K562 (cell line): ENCODE measurements around the gene STARD6. TPM values are rescaled to one million over a fixed set of nuclear protein-coding genes. Genes with fewer than 3 reads are reported as not detected.
A peak's percentile ranks its signal among the peaks of the same experiment; 100 is the strongest.
"Not testable (repeated sequence)": the region's sequence is repeated elsewhere in the genome, so short reads cannot be mapped to it uniquely, and the experiment has no call there.

Experiments
- ATAC-seq: fragments of 200-7000 bp; cut with Tn5 transposase; 3 replicates; pipeline ENCODE4 v1.9.1; 2020; ENCODE audit warnings: moderate library complexity
- BruUV-seq: library from RNA; stranded (reverse); fragments of 400-500 nt; replicated peaks from 2 replicates; lab custom pipeline; 2021; lab: Mats Ljungman, UMichigan
- CTCF ChIA-PET: fragments of 300-600 bp; formaldehyde crosslinking; extraction: SDS; loops from one replicate; lab custom pipeline; 2021; ENCODE audit warnings: low intra/inter-chr PET ratio; lab: Yijun Ruan, JAX
- POLR2A ChIA-PET: fragments of 300-600, 350-650 bp; sonication (Branson Sonifier 250); formaldehyde crosslinking; extraction: SDS; loops from one replicate; lab custom pipeline; 2021; ENCODE audit warnings: antibody characterized with exemption, inconsistent platforms; lab: Yijun Ruan, JAX
- DNase-seq, 4 experiments: peaks; one replicate each; pipeline versions ENCODE4 v3.0.0 to v3.0.0-alpha.2; 2011 to 2018; ENCODE audit warnings: low spot score in 3 of 4, mixed read lengths in 3 of 4; ENCODE audit errors: extremely low read depth in 1 of 4
- FAIRE-seq: peaks from 2 replicates; lab custom pipeline; 2011; peaks lifted over from hg19 to GRCh38; lab: Jason Lieb, UNC
- H2AFZ ChIP-seq: 2 replicates; pipeline ENCODE4 v1.6.0; 2011; ENCODE audit warnings: low read depth, low read length, control low read depth, inconsistent platforms
- H3K27ac ChIP-seq: fragments of 200-600 bp; 3 replicates; pipeline ENCODE4 v1.8.0; 2011; ENCODE audit warnings: low read depth, mild to moderate bottlenecking, control low read depth, inconsistent platforms, low read length, moderate library complexity, mixed read lengths; ENCODE audit errors: extremely low read depth
- H3K27me3 ChIP-seq, 2 experiments: fragments of 300-600 bp in 1 of 2; 2 replicates in 1 of 2; 3 replicates in 1 of 2; pipeline versions ENCODE4 v1.6.0 to v1.8.0; 2011; ENCODE audit warnings: inconsistent platforms in 2 of 2, low read length in 2 of 2, mild to moderate bottlenecking in 1 of 2, mixed read lengths in 1 of 2, moderate library complexity in 1 of 2; ENCODE audit not compliant: control insufficient read depth in 2 of 2, insufficient read depth in 2 of 2
- H3K36me3 ChIP-seq: fragments of 300-600 bp; 3 replicates; pipeline ENCODE4 v1.8.0; 2011; ENCODE audit warnings: mild to moderate bottlenecking, low read length, inconsistent platforms; ENCODE audit not compliant: control insufficient read depth, insufficient read depth
- H3K4me1 ChIP-seq, 2 experiments: fragments of 200-600 bp in 1 of 2; replicated peaks in 1 of 2; 2 replicates in 1 of 2; 3 replicates in 1 of 2; pipeline versions ENCODE4 v1.5.1 to v1.8.0; 2011; ENCODE audit warnings: inconsistent platforms in 2 of 2, low read length in 2 of 2, mild to moderate bottlenecking in 1 of 2, mixed read lengths in 1 of 2, moderate library complexity in 1 of 2; ENCODE audit not compliant: control insufficient read depth in 2 of 2, insufficient read depth in 2 of 2
- H3K4me2 ChIP-seq: 2 replicates; pipeline ENCODE4 v1.6.1; 2011; ENCODE audit warnings: low read length, control low read depth, inconsistent platforms, mixed read lengths; ENCODE audit not compliant: insufficient read depth
- H3K4me3 ChIP-seq: fragments of 200-600 bp; sonication (generic), shearing (Covaris generic); 2 replicates; pipeline ENCODE4 v1.5.1; 2016; ENCODE audit warnings: control low read depth, inconsistent platforms
- H3K79me2 ChIP-seq: fragments of 200-600 bp; 3 replicates; pipeline ENCODE4 v1.8.0; 2011; ENCODE audit warnings: low read length, inconsistent platforms; ENCODE audit not compliant: control insufficient read depth, insufficient read depth
- H3K9ac ChIP-seq, 2 experiments: 2 replicates each; pipeline versions ENCODE4 v1.6.0 to v1.6.1; 2011; ENCODE audit warnings: low read depth in 2 of 2, low read length in 2 of 2, control low read depth in 1 of 2, inconsistent platforms in 1 of 2, mild to moderate bottlenecking in 1 of 2, mixed read lengths in 1 of 2; ENCODE audit not compliant: insufficient read depth in 1 of 2
- H3K9me1 ChIP-seq: one replicate; pipeline ENCODE4 v1.6.0; 2011; ENCODE audit warnings: inconsistent platforms, mild to moderate bottlenecking, low read length, moderate library complexity; ENCODE audit not compliant: control insufficient read depth, insufficient read depth
- H3K9me3 ChIP-seq: replicated peaks from 2 replicates; pipeline ENCODE4 v1.5.1; 2011; ENCODE audit warnings: low read depth, low read length, inconsistent platforms; ENCODE audit not compliant: control insufficient read depth, insufficient read depth
- H4K20me1 ChIP-seq: replicated peaks from 2 replicates; pipeline ENCODE4 v1.6.1; 2011; ENCODE audit warnings: low read length, inconsistent platforms, mixed read lengths; ENCODE audit not compliant: control insufficient read depth, insufficient read depth
- CEBPG ChIP-seq, 3 experiments: fragments of 200-800 bp in 1 of 3; sonication (Bioruptor generic) in 1 of 3; sonication (generic) in 1 of 3; formaldehyde crosslinking in 1 of 3; IDR thresholded peaks in 2 of 3; conservative IDR thresholded peaks in 1 of 3; 2 replicates each; pipeline versions ENCODE4 v1.6.1 to v1.8.0; 2016 to 2022; ENCODE audit warnings: missing compliant biosample characterization in 2 of 3, missing genetic modification characterization in 2 of 3, mild to moderate bottlenecking in 1 of 3, missing genetic modification reagents in 1 of 3
- EHMT2 ChIP-seq: fragments of 450-650 bp; IDR thresholded peaks from 2 replicates; pipeline ENCODE4 v1.6.1; 2018; ENCODE audit warnings: antibody characterized with exemption
- MIER1 ChIP-seq: fragments of 450-650 bp; IDR thresholded peaks from 2 replicates; pipeline ENCODE4 v1.6.1; 2016; ENCODE audit warnings: antibody characterized with exemption, mild to moderate bottlenecking, low read depth
- SNAPC5 ChIP-seq: fragments of 250-450 bp; sonication (Bioruptor Pico); IDR thresholded peaks from 2 replicates; pipeline ENCODE4 v1.8.0; 2021; ENCODE audit warnings: moderate library complexity, mild to moderate bottlenecking, inconsistent platforms
- XRCC3 ChIP-seq: fragments of 450-650 bp; IDR thresholded peaks from 2 replicates; pipeline ENCODE4 v1.6.1; 2017; ENCODE audit warnings: mild to moderate bottlenecking, moderate library complexity
- ZBTB26 ChIP-seq: fragments of 450-650 bp; formaldehyde crosslinking; IDR thresholded peaks from 2 replicates; pipeline ENCODE4 v1.4.0; 2022; ENCODE audit warnings: missing genetic modification characterization
- ZFX ChIP-seq: sonication (generic); formaldehyde crosslinking; IDR thresholded peaks from 2 replicates; pipeline ENCODE4 v1.8.0; 2022; ENCODE audit warnings: mild to moderate bottlenecking, missing genetic modification reagents, moderate library complexity
- WGBS: fragments of 100-300 bp; shearing (Covaris generic); methylation state at CpG from one replicate; pipeline ENCODE4 v1.1.6; 2016; ENCODE audit warnings: low coverage, mixed read lengths; ENCODE audit not compliant: insufficient coverage; ENCODE audit errors: missing lambda C conversion rate; 5-methylcytosine and 5-hydroxymethylcytosine counted together
- in situ Hi-C: fragments of 300-500 bp; cut with MboI; formaldehyde crosslinking; loops from 4 replicates; pipeline ENCODE4 v1.15.0; 2018; ENCODE audit warnings: inconsistent platforms, mixed read lengths
- intact Hi-C: fragments of 100-400 bp; cut with micrococcal nuclease; formaldehyde crosslinking; loops from 2 replicates; pipeline ENCODE4 v1.14.2; 2022
- polyA plus RNA-seq, 8 experiments: library from polyadenylated mRNA; depleted of rRNA in 4 of 8; stranded (reverse) in 5 of 8; unstranded in 3 of 8; fragments of >200 nt; fragmentation: Nextera tagmentation in 2 of 8; fragmentation: Illumina TruSeq in 1 of 8; extraction: Ambion mirVana in 2 of 8; extraction: Trizol in 1 of 8; gene quantifications; 2 replicates each; pipeline versions ENCODE4 v1.2.1 to v1.2.3, GENCODE V29; 2011 to 2014; ENCODE audit warnings: inconsistent platforms in 1 of 8, missing spikeins in 1 of 8
- total RNA-seq, 7 experiments: library from RNA; depleted of rRNA in 6 of 7; stranded (reverse); fragments of >200 nt in 6 of 7; fragmentation: Illumina TruSeq in 2 of 7; extraction: Trizol in 2 of 7; gene quantifications; 2 replicates each; pipeline versions ENCODE4 v1.2.1 to v1.2.3, GENCODE V29; 2011 to 2021; ENCODE audit warnings: low replicate concordance in 1 of 7

The STARD6 gene
- total and polyA plus RNA-seq, 9 of the 15 experiments (the other 6 are each of a cell fraction or from before 2014, with no cell fraction given), result 0.11 to 0.15 TPM; not detected in 7

GRCh38 chr18:54298991-54299390 lies 58.7 kb downstream of the STARD6 start:
- H3K27me3 ChIP-seq, H3K36me3 ChIP-seq, H3K9ac ChIP-seq, H3K27ac ChIP-seq, H3K79me2 ChIP-seq, H3K4me2 ChIP-seq, H4K20me1 ChIP-seq, ATAC-seq, H3K9me1 ChIP-seq, intact Hi-C loops, in situ Hi-C loops, H3K4me1 ChIP-seq, POLR2A ChIA-PET, DNase-seq, H3K4me3 ChIP-seq, H2AFZ ChIP-seq, CTCF ChIA-PET, BruUV-seq, FAIRE-seq, H3K9me3 ChIP-seq: not testable (repeated sequence)
- 15% methylated on average over 7 of the region's 8 CpGs for WGBS

DNA sequence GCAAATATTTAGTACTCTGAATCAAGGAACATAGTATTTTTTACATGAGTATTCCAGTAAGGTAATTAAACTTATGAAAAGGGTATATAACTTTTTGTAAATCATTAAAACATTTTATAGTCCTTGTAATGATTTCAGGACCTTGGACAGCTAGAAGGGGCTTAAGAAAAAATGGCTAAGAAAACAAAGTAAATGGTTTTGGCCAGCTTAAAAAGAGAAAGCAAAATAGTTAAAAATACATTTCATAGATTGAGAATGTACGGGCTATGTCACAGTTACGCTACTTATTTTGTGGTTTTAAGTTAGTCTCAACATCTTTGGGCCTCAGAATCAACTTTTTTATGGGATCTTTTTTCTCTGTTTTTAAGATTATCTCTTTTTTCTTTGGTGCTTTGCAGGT lies 61.6 kb downstream of the STARD6 start:
- BruUV-seq, result no TSS peak
- CTCF ChIA-PET, result no interaction called here
- TF ChIP-seq ZBTB26 (CRISPR knock-in tag) (no peak), XRCC3 (no peak), ZFX (no peak), EHMT2 (0 out of 2 replicates have a peak, but pooled peaks have one; percentile 51), MIER1 (peak; percentile 79), CEBPG (CRISPR knock-in tag; IDR thresholded peaks at IDR 0.05) (no peak), CEBPG (tag; conservative IDR thresholded peaks at IDR 0.05 in 1 of 2, IDR thresholded peaks at IDR 0.05 in 1 of 2) (no peak), SNAPC5 (CRISPR knock-in tag) (no peak)

More for the DNA sequence above, 61.6 kb downstream of the STARD6 start:
- intact Hi-C loops, result no loop called here
- POLR2A ChIA-PET, result no interaction called here
- DNase-seq, result peak in 1 of 4 experiments; percentile 3
- no peak overlapping the region for H3K9ac ChIP-seq
- no peak overlapping the region for H3K4me2 ChIP-seq
- no peaks in the 10 kb centered on the region for H4K20me1 ChIP-seq
- no peak overlapping the region for H3K4me3 ChIP-seq
- H3K36me3 ChIP-seq, result no peaks in the 10 kb centered on the region
- H3K9me1 ChIP-seq, result no peaks in the 10 kb centered on the region
- ATAC-seq, result no peak
- in situ Hi-C loops, result no loop called here
- H3K9me3 ChIP-seq, result no peaks in the 10 kb centered on the region
- no peaks in the 10 kb centered on the region for H3K4me1 ChIP-seq
- WGBS, result 12% methylated on average over 2 of the region's 2 CpGs
- no peak overlapping the region for H2AFZ ChIP-seq
- FAIRE-seq, result no peak
- no peaks in the 10 kb centered on the region for H3K27me3 ChIP-seq
- H3K79me2 ChIP-seq, result no peaks in the 10 kb centered on the region
- H3K27ac ChIP-seq, result no peak overlapping the region
